OCI-LY7 (cell line): Measurements from ENCODE around the gene TAS1R2. TPM values are rescaled to one million over a fixed set of nuclear protein-coding genes. Genes with fewer than 3 reads are reported as not detected.

Source experiments
- BruUV-seq: library from RNA; stranded (reverse); fragments of 400-500 nt; replicated peaks from 2 replicates; lab custom pipeline; 2021; lab: Mats Ljungman, UMichigan
- CTCF ChIA-PET: fragments of 300-600 bp; sonication (Branson Sonifier 250); formaldehyde crosslinking; loops from one replicate; lab custom pipeline; 2022; ENCODE audit warnings: antibody characterized with exemption; ENCODE audit not compliant: unreplicated experiment; lab: Charles Lee
- POLR2A ChIA-PET: fragments of 300-600 bp; sonication (Branson Sonifier 250); formaldehyde crosslinking; loops from one replicate; lab custom pipeline; 2022; ENCODE audit warnings: antibody characterized with exemption; lab: Charles Lee
- DNase-seq: peaks from one replicate; pipeline ENCODE4 v3.0.0-alpha.2; 2015; ENCODE audit warnings: low spot score
- H2AFZ ChIP-seq: fragments of 200-600 bp; sonication (generic), shearing (Covaris generic); 2 replicates; pipeline ENCODE4 v1.6.1; 2014; ENCODE audit warnings: mild to moderate bottlenecking, antibody characterized with exemption, low read length, moderate library complexity
- H3K27ac ChIP-seq: fragments of 200-600 bp; sonication (generic); 2 replicates; pipeline ENCODE4 v1.5.1; 2014; ENCODE audit warnings: mixed run types, low read depth, mild to moderate bottlenecking, moderate library complexity, low read length, inconsistent platforms; ENCODE audit not compliant: poor library complexity, severe bottlenecking
- H3K36me3 ChIP-seq: fragments of 200-600 bp; sonication (generic); 2 replicates; pipeline ENCODE4 v1.6.1; 2014; ENCODE audit warnings: mild to moderate bottlenecking, antibody characterized with exemption, low read length, moderate library complexity, mixed read lengths; ENCODE audit not compliant: insufficient read depth
- H3K4me1 ChIP-seq: fragments of 200-600 bp; sonication (generic); 2 replicates; pipeline ENCODE4 v1.5.1; 2014; ENCODE audit warnings: mild to moderate bottlenecking, low read length; ENCODE audit not compliant: insufficient read depth, poor library complexity, severe bottlenecking
- H3K4me2 ChIP-seq: fragments of 200-600 bp; sonication (generic); 2 replicates; pipeline ENCODE4 v1.6.1; 2014; ENCODE audit warnings: mild to moderate bottlenecking, low read length
- H3K4me3 ChIP-seq: fragments of 200-600 bp; sonication (generic); 2 replicates; pipeline ENCODE4 v1.5.1; 2014; ENCODE audit warnings: mild to moderate bottlenecking, low read depth, low read length; ENCODE audit not compliant: poor library complexity, severe bottlenecking
- H3K79me2 ChIP-seq: fragments of 200-600 bp; sonication (generic); 2 replicates; pipeline ENCODE4 v1.6.1; 2016; ENCODE audit warnings: low read depth, mild to moderate bottlenecking, low read length, moderate library complexity, mixed read lengths; ENCODE audit not compliant: insufficient read depth
- H3K9me2 ChIP-seq: fragments of 200-600 bp; sonication (generic); 2 replicates; pipeline ENCODE4 v1.6.1; 2016; ENCODE audit warnings: mild to moderate bottlenecking, low read length, mixed read lengths; ENCODE audit not compliant: insufficient read depth
- H3K9me3 ChIP-seq: fragments of 200-600 bp; sonication (generic); 2 replicates; pipeline ENCODE4 v1.6.1; 2014; ENCODE audit warnings: mild to moderate bottlenecking, mixed run types, low read length, mixed read lengths
- H4K20me1 ChIP-seq: fragments of 200-600 bp; sonication (generic); 2 replicates; pipeline ENCODE4 v1.6.1; 2014; ENCODE audit warnings: mild to moderate bottlenecking, antibody characterized with exemption, low read length, moderate library complexity, mixed read lengths; ENCODE audit not compliant: insufficient read depth
- EZH2phosphoT487 ChIP-seq: fragments of 200-600 bp; sonication (generic); IDR thresholded peaks from 2 replicates; pipeline ENCODE4 v1.6.1; 2018; ENCODE audit warnings: low read depth, borderline replicate concordance, mild to moderate bottlenecking, mixed run types, antibody characterized with exemption, low read length, moderate library complexity, mixed read lengths
- intact Hi-C: fragments of 100-400 bp; cut with micrococcal nuclease; formaldehyde crosslinking; loops from one replicate; pipeline ENCODE4 v1.10.0; 2022; ENCODE audit not compliant: unreplicated experiment
- total RNA-seq, 2 experiments: library from RNA; depleted of rRNA in 1 of 2; stranded (reverse); fragments of >200 nt in 1 of 2; shearing (Covaris generic) in 1 of 2; gene quantifications; 2 replicates each; pipeline ENCODE4 v1.2.3, GENCODE V29; 2014 to 2022
- TF ChIP-seq, protein P1 (sequence below): fragments of 200-600 bp; sonication (generic); conservative IDR thresholded peaks from 2 replicates; pipeline ENCODE4 v1.5.1; 2014; ENCODE audit warnings: mild to moderate bottlenecking, antibody characterized with exemption, low read length, moderate library complexity, mixed read lengths

Gene TAS1R2
- total RNA-seq, 2 experiments from 2014 or later, result not detected

DNA sequence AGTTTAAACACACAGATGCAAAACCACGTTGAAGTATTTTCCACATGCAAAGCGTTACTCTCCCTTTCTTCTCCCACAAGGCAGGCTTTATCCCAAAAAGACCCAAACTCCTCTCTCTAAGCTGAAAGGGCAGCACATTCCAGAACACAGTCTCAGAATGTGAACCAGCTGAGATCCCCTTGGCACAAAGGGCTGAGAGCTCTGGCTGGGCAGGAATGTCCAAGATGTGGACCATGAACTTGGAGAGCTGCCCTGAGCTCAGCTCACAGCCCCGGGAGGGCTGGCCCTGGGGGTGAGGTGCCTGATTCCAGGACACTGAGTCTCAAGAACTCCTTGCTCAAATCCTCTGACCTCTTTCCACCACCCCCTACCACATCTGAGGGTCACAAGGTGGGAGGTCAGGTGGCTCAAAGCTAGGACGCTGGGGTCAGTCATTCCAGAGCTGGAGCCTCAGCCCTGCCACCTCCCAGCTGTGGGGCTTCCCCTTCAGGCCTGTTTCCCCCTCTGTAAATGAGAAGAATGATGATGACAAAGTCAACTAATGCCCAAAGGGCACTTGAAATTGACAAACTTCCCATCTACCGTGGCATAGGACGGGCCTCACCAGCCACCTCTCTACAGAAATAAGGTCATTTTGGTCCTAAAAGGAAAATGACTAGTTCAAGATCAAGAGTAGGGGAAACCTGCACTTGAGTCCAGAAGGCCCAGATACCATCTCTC is 31.4 kb upstream of the TAS1R2 start:
- Histone ChIP-seq H2AFZ (no peak overlapping the region), H3K4me1 (no peaks in the 10 kb centered on the region), H3K36me3 (no peaks in the 10 kb centered on the region), H3K79me2 (no peaks in the 10 kb centered on the region), H3K4me2 (no peak overlapping the region), H3K27ac (no peak overlapping the region), H3K9me2 (no peaks in the 10 kb centered on the region), H3K4me3 (no peak overlapping the region), H3K9me3 (no peaks in the 10 kb centered on the region), H4K20me1 (no peaks in the 10 kb centered on the region)
- intact Hi-C loops, result no loop called here
- ChIA-PET CTCF (no interaction called here), POLR2A (no interaction called here)
- TF ChIP-seq EZH2phosphoT487, result no peak
- TF ChIP-seq, protein P1, sequence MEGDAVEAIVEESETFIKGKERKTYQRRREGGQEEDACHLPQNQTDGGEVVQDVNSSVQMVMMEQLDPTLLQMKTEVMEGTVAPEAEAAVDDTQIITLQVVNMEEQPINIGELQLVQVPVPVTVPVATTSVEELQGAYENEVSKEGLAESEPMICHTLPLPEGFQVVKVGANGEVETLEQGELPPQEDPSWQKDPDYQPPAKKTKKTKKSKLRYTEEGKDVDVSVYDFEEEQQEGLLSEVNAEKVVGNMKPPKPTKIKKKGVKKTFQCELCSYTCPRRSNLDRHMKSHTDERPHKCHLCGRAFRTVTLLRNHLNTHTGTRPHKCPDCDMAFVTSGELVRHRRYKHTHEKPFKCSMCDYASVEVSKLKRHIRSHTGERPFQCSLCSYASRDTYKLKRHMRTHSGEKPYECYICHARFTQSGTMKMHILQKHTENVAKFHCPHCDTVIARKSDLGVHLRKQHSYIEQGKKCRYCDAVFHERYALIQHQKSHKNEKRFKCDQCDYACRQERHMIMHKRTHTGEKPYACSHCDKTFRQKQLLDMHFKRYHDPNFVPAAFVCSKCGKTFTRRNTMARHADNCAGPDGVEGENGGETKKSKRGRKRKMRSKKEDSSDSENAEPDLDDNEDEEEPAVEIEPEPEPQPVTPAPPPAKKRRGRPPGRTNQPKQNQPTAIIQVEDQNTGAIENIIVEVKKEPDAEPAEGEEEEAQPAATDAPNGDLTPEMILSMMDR, result no peak
- DNase-seq, result no peak
- BruUV-seq, result no TSS peak

DNA sequence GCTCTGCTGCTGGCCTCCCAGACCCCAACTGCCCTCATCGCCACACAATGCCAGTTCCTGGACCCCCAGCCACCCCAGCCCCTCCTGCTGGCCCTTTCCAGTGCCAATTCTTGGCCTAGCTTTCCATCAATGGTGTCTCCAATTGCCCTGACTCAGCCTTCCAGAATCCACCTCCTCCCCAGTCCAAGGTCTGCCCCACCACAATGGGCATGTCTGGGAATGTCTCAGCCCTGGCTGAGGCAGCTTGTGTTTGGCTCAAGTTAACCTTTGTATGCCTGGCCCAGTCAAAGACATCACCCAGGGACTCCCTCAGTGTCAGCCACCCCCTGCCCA is 26.5 kb upstream of the TAS1R2 start:
- ChIA-PET POLR2A (no interaction called here), CTCF (no interaction called here)
- H3K4me2 ChIP-seq, result no peak overlapping the region
- H4K20me1 ChIP-seq, result no peaks in the 10 kb centered on the region
- H3K27ac ChIP-seq, result no peak overlapping the region
- no peak for DNase-seq
- intact Hi-C loops, result no loop called here
- no peak overlapping the region for H2AFZ ChIP-seq
- no peaks in the 10 kb centered on the region for H3K9me3 ChIP-seq
- BruUV-seq, result no TSS peak
- H3K79me2 ChIP-seq, result no peaks in the 10 kb centered on the region
- no peaks in the 10 kb centered on the region for H3K36me3 ChIP-seq
- H3K4me1 ChIP-seq, result no peaks in the 10 kb centered on the region
- TF ChIP-seq, protein P1, result no peak
- no peak for TF ChIP-seq EZH2phosphoT487
- no peaks in the 10 kb centered on the region for H3K9me2 ChIP-seq
- no peak overlapping the region for H3K4me3 ChIP-seq

DNA sequence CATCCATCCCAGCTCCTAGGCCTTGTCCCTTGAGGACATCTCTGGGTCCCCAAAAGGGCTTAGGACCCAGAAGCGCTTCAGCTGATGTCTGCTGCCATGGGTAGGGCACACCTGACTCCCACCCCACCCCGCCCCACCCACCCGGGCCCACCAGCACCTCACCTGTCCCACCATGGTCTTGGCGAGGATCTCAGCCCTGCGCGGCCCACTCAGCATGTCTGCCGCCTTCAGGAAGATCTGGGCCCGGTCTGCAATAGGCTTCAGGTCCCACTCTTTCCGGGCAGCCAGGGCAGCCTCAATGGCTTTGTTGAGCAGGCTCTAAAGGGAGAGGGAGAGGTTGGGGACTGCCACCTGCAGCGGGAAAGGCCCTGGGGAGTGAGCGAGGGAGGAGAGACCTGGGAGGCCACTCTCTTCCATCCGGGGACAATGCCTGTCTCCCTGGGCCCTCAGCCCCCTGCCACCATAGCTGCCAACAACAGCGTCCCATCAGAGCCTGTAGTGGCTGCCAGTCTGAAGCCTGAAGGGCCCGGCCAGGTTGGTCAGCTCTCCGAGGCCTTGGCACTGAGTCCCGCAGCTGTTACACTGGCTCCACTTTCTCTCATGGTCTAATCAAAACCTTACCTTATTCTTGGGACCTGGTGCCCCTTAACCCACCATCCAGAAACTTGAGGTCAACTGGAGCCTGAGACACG is 26.0 kb upstream of the TAS1R2 start:
- POLR2A ChIA-PET, result no interaction called here

More for the DNA sequence above, 26.0 kb upstream of the TAS1R2 start:
- TF ChIP-seq, protein P1, result no peak
- TF ChIP-seq EZH2phosphoT487, result no peak
- no peaks in the 10 kb centered on the region for H3K9me2 ChIP-seq
- intact Hi-C loops, result no loop called here
- H3K27ac ChIP-seq, result no peak overlapping the region
- no peak overlapping the region for H3K4me2 ChIP-seq
- no peak overlapping the region for H2AFZ ChIP-seq
- H3K79me2 ChIP-seq, result no peaks in the 10 kb centered on the region
- H3K9me3 ChIP-seq, result no peaks in the 10 kb centered on the region
- no peak for DNase-seq
- no peak overlapping the region for H3K4me3 ChIP-seq
- no peaks in the 10 kb centered on the region for H4K20me1 ChIP-seq
- H3K36me3 ChIP-seq, result no peaks in the 10 kb centered on the region
- no peaks in the 10 kb centered on the region for H3K4me1 ChIP-seq
- CTCF ChIA-PET, result no interaction called here
- no TSS peak for BruUV-seq
